GM18502 (cell line): ENCODE results near the gene POLR3B.
"Not testable (repeated sequence)": the region's sequence is repeated elsewhere in the genome, so short reads cannot be mapped to it uniquely, and the experiment has no call there.

Experiments used
- ATAC-seq: cut with Tn5 transposase; IDR thresholded peaks from one replicate; pipeline ENCODE4 v1.9.1; 2021; ENCODE audit warnings: mild to moderate bottlenecking; ENCODE audit not compliant: unreplicated experiment, poor library complexity

The POLR3B gene

GRCh38 chr12:106341086-106341877, 16.3 kb upstream of the POLR3B start:
- no peak for ATAC-seq

- ATAC-seq = no peak
These were observed 14.9 kb upstream of the POLR3B start for GRCh38 chr12:106342397-106343213.

GRCh38 chr12:106343214-106343528, 14.4 kb upstream of the POLR3B start:
- ATAC-seq = no peak

GRCh38 chr12:106344131-106344530, 13.4 kb upstream of the POLR3B start:
- ATAC-seq = no peak

GRCh38 chr12:106345746-106346145, 11.8 kb upstream of the POLR3B start:
- no peak for ATAC-seq

- ATAC-seq = no peak
These were observed 9.1 kb upstream of the POLR3B start for GRCh38 chr12:106348411-106348810.

- no peak for ATAC-seq
These were observed 4.4 kb upstream of the POLR3B start for GRCh38 chr12:106353175-106353574.

GRCh38 chr12:106358396-106359241, 1.1 kb downstream of the POLR3B start:
- ATAC-seq = peak; percentile 15

GRCh38 chr12:106359646-106360399, 2.3 kb downstream of the POLR3B start:
- ATAC-seq = no peak

- ATAC-seq = no peak
These were observed 2.9 kb downstream of the POLR3B start for GRCh38 chr12:106360400-106360994.

- ATAC-seq = no peak
These were observed 5.4 kb downstream of the POLR3B start for GRCh38 chr12:106362971-106363370.

GRCh38 chr12:106364261-106364660, 6.7 kb downstream of the POLR3B start:
- no peak for ATAC-seq

- ATAC-seq = no peak
These were observed 12.2 kb downstream of the POLR3B start for GRCh38 chr12:106369624-106370346.

GRCh38 chr12:106378788-106379187, 21.2 kb downstream of the POLR3B start:
- ATAC-seq = no peak

GRCh38 chr12:106380954-106381353, 23.4 kb downstream of the POLR3B start:
- no peak for ATAC-seq

GRCh38 chr12:106381866-106382265, 24.3 kb downstream of the POLR3B start:
- not testable (repeated sequence) for ATAC-seq

- ATAC-seq = no peak
These were observed 29.4 kb downstream of the POLR3B start for GRCh38 chr12:106386813-106387535.

GRCh38 chr12:106387848-106388377, 30.4 kb downstream of the POLR3B start:
- no peak for ATAC-seq
